Measurements from ENCODE around the gene ALAD.

Gene ALAD

DNA sequence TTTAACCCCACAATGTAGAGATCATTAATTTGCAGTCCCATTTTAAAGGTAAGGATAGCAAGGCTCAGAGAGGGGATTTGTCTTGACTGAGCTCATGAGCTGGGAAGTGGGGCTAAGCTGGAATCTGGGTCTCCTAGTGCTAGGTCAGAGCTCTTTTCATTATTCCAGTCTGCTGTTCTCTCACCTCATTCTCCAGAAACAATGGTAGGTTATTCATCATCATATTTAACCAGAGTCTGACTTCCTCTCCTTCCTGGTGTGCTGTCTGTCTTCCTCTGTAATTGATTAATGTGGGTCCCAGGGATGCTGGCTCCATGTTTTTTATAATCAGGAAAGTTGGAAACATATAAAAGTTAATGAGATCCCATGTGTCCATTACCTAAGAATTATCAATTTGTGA lies 30.1 kb upstream of the ALAD start:
- no peak for DNase-seq (ENCODE audit: extremely low spot score)
- ChIA-PET POLR2A (no interaction called here), CTCF (interaction anchor here (0.6 to 0.7 kb wide), 2 partner anchors 232 to 722 kb away, joined by 3 read pairs; no protein-coding TSS in a partner anchor)
- TF ChIP-seq ARNT (IDR thresholded peaks at IDR 0.05), result no peak
- no peak for TF ChIP-seq TARDBP (IDR thresholded peaks at IDR 0.05)
- TF ChIP-seq FOXM1 (IDR thresholded peaks at IDR 0.05; ENCODE audit: borderline replicate concordance), result no peak
- TF ChIP-seq HDGF (IDR thresholded peaks at IDR 0.05; ENCODE audit: borderline replicate concordance), result no peak
- no peak for TF ChIP-seq SUZ12 (IDR thresholded peaks at IDR 0.05)
- no peak for TF ChIP-seq BHLHE40 (IDR thresholded peaks at IDR 0.05; ENCODE audit: borderline replicate concordance)
- TF ChIP-seq FOXA1 (IDR thresholded peaks at IDR 0.05), result no peak
- TF ChIP-seq ZNF384 (IDR thresholded peaks at IDR 0.05), result no peak
- TF ChIP-seq CTBP1 (IDR thresholded peaks at IDR 0.05; ENCODE audit: borderline replicate concordance), result no peak
- no peak for TF ChIP-seq L3MBTL2 (conservative IDR thresholded peaks at IDR 0.05)
- TF ChIP-seq FOXK2 (IDR thresholded peaks at IDR 0.05), result no peak
- TF ChIP-seq LEF1 (IDR thresholded peaks at IDR 0.05; ENCODE audit: borderline replicate concordance), result no peak
- no peak for TF ChIP-seq SP1 (IDR thresholded peaks at IDR 0.05)

DNA sequence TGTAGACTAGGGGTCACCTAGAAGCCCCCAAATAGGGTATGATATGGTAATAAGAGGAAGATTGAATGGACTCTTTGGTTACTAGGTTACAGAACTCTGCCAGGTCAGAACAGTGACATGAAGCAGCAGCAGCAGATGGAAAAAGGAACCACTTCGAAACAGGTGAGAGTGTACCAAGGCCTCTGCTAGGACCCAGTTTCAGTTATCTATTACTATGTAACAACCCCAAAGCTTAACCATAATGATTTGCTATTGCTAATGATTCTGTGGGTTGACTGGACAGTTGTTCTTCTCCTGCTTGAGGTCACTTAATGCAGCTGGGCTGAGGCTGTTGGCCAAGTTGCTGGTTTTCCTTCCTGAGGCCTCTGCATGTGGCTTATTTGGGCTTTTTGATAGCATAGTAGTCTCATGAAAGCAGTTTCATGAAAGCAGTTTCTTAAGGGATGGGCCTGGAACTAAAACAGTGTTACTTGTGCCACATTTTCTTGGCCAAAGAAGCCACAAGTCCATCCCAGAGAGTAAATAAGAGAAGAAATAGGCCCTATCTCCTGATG lies 27.1 kb upstream of the ALAD start:
- CTCF ChIA-PET, result no interaction called here
- POLR2A ChIA-PET, result no interaction called here

DNA sequence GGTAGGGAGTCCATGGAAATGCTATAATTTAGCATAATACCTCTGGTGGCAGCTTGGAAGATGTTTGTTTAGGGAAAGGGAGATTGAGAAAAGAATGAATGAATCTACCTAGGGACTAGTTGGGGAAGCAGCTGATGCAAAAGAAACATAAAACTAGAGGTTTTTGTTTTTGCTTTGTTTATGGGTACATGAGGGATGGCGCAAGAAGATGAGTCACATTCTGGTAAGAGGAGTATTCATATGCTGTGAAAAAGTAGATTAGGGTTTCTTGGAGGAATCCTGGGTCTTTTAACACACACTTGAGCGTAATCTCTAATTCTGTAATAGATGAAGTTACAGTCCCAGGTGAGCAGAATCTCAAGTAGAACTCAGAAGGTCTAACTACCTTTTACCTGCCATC lies 26.5 kb upstream of the ALAD start:
- CTCF ChIA-PET, result no interaction called here
- POLR2A ChIA-PET, result interaction anchor here (0.9 kb wide), 1 partner anchor 17 kb away, joined by 4 read pairs; the partner anchor contains the start of genes C9orf43 and POLE3
- TF ChIP-seq SUZ12 (IDR thresholded peaks at IDR 0.05), result no peak
- TF ChIP-seq CTBP1 (IDR thresholded peaks at IDR 0.05; ENCODE audit: borderline replicate concordance), result no peak
- TF ChIP-seq ELF4 (IDR thresholded peaks at IDR 0.05), result no peak
- TF ChIP-seq LEF1 (IDR thresholded peaks at IDR 0.05; ENCODE audit: borderline replicate concordance), result no peak
- TF ChIP-seq, protein P1, sequence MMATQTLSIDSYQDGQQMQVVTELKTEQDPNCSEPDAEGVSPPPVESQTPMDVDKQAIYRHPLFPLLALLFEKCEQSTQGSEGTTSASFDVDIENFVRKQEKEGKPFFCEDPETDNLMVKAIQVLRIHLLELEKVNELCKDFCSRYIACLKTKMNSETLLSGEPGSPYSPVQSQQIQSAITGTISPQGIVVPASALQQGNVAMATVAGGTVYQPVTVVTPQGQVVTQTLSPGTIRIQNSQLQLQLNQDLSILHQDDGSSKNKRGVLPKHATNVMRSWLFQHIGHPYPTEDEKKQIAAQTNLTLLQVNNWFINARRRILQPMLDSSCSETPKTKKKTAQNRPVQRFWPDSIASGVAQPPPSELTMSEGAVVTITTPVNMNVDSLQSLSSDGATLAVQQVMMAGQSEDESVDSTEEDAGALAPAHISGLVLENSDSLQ (IDR thresholded peaks at IDR 0.05), result no peak
- no peak for TF ChIP-seq FOXM1 (IDR thresholded peaks at IDR 0.05; ENCODE audit: borderline replicate concordance)
- no peak for TF ChIP-seq FOXA1 (IDR thresholded peaks at IDR 0.05)
- no peak for TF ChIP-seq ARNT (IDR thresholded peaks at IDR 0.05)
- DNase-seq (ENCODE audit: extremely low spot score), result no peak

More for the DNA sequence above, 27.1 kb upstream of the ALAD start:
- no peak for DNase-seq (ENCODE audit: extremely low spot score)
- no peak for TF ChIP-seq ARNT (IDR thresholded peaks at IDR 0.05)

DNA sequence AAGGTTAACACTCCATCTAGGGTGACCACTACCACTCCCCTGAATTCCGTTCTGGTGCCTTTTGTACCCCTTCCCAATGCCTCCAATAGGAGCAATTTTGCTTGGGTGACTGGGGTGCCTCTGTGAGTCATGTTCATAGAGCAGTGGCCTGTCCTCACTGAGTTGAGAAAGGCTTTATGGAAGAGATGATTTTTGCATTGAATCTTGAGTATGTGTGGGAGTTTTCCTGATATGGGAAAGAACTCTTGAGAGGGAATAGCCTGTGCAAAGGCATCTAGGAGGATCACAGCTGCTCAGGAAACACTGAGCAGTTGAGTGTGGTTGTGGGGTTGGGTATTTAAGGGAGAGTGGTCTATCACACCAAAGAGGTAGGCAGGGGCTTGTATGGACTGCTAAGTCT lies 25.6 kb upstream of the ALAD start:
- CTCF ChIA-PET, result no interaction called here
- DNase-seq (ENCODE audit: extremely low spot score), result no peak
- POLR2A ChIA-PET, result interaction anchor here (0.9 kb wide), 1 partner anchor 17 kb away, joined by 4 read pairs; the partner anchor contains the start of genes C9orf43 and POLE3
- no peak for TF ChIP-seq SUZ12 (IDR thresholded peaks at IDR 0.05)
- TF ChIP-seq NFRKB (IDR thresholded peaks at IDR 0.05), result no peak
- no peak for TF ChIP-seq SP1 (IDR thresholded peaks at IDR 0.05)
- TF ChIP-seq FOXA1 (IDR thresholded peaks at IDR 0.05), result no peak
- TF ChIP-seq LEF1 (IDR thresholded peaks at IDR 0.05; ENCODE audit: borderline replicate concordance), result no peak
- no peak for TF ChIP-seq TARDBP (IDR thresholded peaks at IDR 0.05)
- TF ChIP-seq BHLHE40 (IDR thresholded peaks at IDR 0.05; ENCODE audit: borderline replicate concordance), result no peak
- TF ChIP-seq CTBP1 (IDR thresholded peaks at IDR 0.05; ENCODE audit: borderline replicate concordance), result no peak
- TF ChIP-seq FOXK2 (IDR thresholded peaks at IDR 0.05), result no peak
- TF ChIP-seq ZNF384 (IDR thresholded peaks at IDR 0.05), result no peak
- no peak for TF ChIP-seq HDGF (IDR thresholded peaks at IDR 0.05; ENCODE audit: borderline replicate concordance)
- TF ChIP-seq FOXM1 (IDR thresholded peaks at IDR 0.05; ENCODE audit: borderline replicate concordance), result no peak
- no peak for TF ChIP-seq L3MBTL2 (conservative IDR thresholded peaks at IDR 0.05)
- TF ChIP-seq, protein P1 (IDR thresholded peaks at IDR 0.05), result no peak

DNA sequence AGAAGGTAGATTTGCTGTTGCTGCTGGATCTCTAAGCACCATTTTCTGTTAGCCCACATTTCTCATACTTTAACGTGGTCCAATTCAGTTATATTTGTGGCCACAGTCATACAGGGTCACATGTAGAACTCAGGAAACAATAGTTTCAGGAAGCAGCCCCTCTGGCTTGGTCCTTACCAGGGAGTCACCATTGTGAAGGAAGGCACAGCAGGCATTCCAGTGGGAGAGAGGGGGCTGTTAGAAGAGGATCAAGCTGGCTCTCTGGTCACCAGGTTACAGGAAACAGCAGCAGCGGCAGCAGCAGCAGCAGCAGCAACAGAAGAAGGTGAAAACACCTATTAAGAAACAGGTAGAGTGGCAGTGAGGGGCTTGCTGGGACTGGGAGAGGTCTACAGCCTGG lies 24.0 kb upstream of the ALAD start:
- CTCF ChIA-PET, result no interaction called here
- no peak for DNase-seq (ENCODE audit: extremely low spot score)
- POLR2A ChIA-PET, result interaction anchor here (1.0 kb wide), 1 partner anchor 15 kb away, joined by 3 read pairs; the partner anchor contains the start of genes C9orf43 and POLE3
- TF ChIP-seq NFRKB (IDR thresholded peaks at IDR 0.05) (no peak), CTBP1 (IDR thresholded peaks at IDR 0.05; ENCODE audit: borderline replicate concordance) (no peak), LEF1 (IDR thresholded peaks at IDR 0.05; ENCODE audit: borderline replicate concordance) (no peak), BHLHE40 (IDR thresholded peaks at IDR 0.05; ENCODE audit: borderline replicate concordance) (no peak), SUZ12 (IDR thresholded peaks at IDR 0.05) (no peak), ELF4 (IDR thresholded peaks at IDR 0.05) (no peak)

DNA sequence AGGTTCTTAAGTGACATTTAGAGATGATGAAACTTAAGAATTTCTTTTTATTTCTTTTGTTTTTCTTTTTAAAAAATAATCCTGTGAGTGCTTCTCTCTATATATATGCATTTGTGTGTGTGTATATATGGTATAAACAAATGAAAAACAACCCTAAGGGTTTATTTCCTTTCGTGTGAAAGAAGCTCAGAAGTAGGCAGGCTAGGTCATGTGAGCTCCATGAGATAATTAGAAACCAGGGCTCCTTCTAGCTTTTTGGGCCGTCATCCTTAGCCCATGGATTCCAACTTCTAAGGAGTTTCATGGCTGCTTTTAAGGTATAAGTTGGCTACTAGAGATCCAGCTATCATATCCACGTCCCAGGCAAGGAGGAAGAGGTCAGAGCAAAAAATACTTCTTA lies 20.6 kb upstream of the ALAD start:
- no peak for DNase-seq (ENCODE audit: extremely low spot score)
- ChIA-PET POLR2A (interaction anchor here (2.2 kb wide), 1 partner anchor 12 kb away, joined by 9 read pairs; the partner anchor contains the start of genes C9orf43 and POLE3), CTCF (no interaction called here)
- TF ChIP-seq ELF4 (IDR thresholded peaks at IDR 0.05), result no peak
- no peak for TF ChIP-seq FOXK2 (IDR thresholded peaks at IDR 0.05)
- no peak for TF ChIP-seq ZNF384 (IDR thresholded peaks at IDR 0.05)
- TF ChIP-seq TARDBP (IDR thresholded peaks at IDR 0.05), result no peak
- TF ChIP-seq SP1 (IDR thresholded peaks at IDR 0.05), result no peak

DNA sequence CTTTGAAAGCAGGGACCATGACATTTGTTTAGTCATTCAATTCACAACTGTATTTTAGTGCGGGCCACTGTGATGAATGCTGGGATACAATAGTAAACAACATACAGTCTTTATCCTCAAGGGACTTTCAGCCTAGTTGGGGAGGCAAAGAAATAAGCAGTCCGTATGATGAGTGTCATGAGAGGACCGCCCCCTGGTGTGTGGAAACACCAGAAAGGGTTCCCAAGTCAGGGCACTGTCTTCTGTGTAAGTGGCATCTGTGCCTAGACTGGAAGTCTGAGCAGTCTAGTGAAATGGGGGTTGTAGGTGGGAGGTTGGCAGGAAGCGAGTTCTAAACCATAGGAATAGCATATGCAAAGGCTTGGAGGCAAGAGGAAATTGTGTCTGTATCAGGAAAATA lies 16.3 kb upstream of the ALAD start:
- no peak for TF ChIP-seq LEF1 (IDR thresholded peaks at IDR 0.05; ENCODE audit: borderline replicate concordance)
- no peak for TF ChIP-seq L3MBTL2 (conservative IDR thresholded peaks at IDR 0.05)
- TF ChIP-seq NFRKB (IDR thresholded peaks at IDR 0.05), result no peak
- no peak for TF ChIP-seq CTBP1 (IDR thresholded peaks at IDR 0.05; ENCODE audit: borderline replicate concordance)
- no peak for TF ChIP-seq ELF4 (IDR thresholded peaks at IDR 0.05)
- DNase-seq (ENCODE audit: extremely low spot score), result no peak
- POLR2A ChIA-PET, result no interaction called here
- CTCF ChIA-PET, result no interaction called here
